HG03135 (cell line): ENCODE measurements around the gene ITPRIP.

Experiments
- ATAC-seq: cut with Tn5 transposase; IDR thresholded peaks from one replicate; pipeline ENCODE4 v1.9.1; 2021; ENCODE audit warnings: mild to moderate bottlenecking, moderate library complexity; ENCODE audit not compliant: unreplicated experiment

ITPRIP gene

DNA sequence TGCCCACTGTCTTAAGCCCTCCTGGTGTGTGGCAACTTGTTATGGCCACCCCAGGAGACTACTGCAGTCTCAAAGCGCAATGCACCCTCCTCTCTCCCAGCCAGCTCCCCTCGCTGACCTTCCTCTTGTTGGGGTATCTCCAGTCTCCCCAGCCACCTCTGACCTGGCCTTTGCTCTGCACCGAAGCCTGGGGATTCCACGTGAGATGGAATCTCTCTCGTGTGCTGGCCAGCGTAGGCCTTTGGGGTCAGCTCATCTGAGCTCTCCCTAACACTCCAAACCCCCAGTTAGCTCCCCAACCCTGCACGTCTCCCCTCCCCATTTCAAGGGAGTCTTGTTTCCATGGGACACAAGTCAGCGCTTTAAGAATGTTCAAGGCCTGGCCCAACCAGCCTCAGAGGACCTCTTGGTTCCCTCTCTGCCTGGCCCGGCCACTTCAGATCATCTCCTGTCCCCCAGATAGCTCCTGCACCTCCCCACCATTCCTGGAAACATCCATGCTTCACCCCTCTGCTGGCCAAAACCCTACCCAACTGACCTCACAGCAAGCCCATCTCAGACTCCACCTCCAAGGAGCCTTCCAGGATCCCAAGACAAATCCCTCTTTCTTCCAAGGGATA, 11.2 kb downstream of the ITPRIP start:
- no peak for ATAC-seq

DNA sequence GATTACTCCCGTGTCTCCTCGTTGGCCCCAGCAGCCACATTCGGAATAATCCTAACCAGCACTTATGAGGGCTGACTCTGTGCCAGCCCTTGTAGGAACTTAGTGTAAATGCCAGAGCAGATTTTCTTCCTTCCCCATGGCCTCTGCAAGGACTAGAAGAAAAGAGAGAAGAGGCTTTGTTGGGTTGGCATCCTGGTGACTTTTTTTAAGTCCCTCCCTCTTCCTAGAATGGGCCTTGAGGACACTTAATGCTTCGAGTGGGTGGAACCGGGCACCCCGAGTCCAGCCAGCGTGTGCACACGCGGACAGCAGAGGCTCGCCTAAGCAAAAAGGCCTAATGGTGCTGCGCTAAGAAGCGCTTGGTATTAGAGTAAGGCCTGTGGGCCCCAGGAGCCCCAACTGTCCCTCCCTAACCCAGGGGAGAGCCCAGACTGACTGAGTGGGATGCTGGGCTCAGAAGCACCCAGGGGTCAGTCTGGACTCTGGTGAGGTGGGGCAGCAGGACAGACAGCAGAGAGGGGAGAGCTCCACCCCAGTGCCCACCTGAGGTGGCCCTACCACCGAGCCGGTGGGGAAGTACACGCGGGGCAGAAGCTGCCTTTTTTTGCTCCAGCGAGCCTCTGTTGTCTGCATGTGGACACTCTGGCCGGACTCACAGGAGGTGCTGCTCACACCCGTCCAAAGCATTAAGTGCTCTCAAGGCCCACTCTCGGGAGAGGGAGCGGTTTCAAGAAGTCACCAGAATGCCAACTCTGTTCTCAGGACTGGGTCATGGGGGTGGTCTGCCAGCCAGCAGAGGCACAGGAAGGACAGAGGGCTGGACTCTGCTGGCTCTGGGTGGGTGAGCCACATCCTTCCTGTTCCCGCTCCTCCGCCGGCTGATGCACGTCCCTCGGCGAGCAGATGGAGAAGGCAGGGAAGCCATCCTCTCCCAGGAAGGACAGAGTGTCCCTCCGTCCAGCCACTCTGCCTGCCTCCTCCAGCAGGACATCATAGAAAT, 12.5 kb downstream of the ITPRIP start:
- no peak for ATAC-seq

DNA sequence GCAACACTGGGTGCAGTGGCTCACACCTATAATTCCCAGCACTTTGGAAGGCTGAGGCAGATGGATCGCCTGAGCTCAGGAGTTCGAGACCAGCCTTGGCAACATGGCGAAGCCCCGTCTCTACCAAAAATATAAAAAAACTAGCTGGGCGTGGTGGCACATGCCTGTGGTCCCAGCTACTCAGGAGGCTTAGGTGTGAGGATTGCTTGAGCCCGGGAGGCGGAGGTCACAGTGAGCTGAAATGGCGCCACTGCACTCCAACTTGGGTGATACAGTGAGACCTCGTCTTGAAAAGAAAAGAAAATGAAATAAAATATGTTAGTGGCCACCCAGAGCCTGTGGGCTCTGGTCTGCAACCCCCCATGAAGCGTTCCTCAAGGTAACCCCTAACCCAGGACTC, 13.3 kb downstream of the ITPRIP start:
- no peak for ATAC-seq

DNA sequence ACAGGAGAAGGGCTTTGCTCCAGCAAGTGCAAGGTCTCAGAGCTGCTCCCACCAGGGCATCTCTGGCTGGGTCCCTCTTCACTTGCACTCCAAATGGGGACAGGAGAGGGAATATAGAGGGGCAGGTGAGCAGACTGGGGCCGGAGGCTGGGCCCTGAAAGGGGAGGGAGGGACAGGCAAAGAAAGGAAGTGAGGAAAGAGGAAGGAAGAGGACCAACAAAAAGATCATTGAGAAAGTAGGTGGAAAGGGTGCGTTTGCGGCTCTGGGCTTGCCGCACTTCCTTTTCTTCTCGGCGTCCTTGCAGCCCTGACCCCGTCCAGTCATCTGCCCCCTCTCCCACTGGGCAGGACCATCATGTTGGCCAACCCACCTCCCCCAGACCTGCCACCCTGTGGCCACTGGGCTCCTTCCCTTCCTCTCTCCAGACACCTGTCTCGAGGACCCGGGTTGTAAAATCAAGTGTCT, 14.0 kb downstream of the ITPRIP start:
- ATAC-seq: no peak

DNA sequence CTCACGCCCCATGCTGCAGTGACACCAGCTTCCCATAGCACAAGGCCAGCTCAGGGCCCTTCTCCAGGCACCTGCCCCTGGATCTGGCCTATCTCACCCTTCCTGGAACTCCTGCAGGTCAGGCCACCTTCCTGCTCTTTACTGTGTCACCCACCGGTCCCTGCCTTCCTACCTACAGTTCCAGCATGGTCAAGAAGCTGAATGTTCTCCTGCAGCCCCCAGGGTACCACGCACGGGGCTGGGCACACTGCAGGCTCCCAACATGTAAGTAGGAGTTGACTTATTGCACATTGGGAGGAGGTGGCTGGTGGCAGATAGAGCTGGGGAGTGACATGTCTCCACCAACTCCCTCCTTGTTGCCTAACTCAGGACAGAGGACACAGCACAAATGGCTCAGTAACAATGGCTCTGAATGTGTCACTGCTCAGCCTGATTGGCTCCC, 14.5 kb downstream of the ITPRIP start:
- ATAC-seq: no peak

DNA sequence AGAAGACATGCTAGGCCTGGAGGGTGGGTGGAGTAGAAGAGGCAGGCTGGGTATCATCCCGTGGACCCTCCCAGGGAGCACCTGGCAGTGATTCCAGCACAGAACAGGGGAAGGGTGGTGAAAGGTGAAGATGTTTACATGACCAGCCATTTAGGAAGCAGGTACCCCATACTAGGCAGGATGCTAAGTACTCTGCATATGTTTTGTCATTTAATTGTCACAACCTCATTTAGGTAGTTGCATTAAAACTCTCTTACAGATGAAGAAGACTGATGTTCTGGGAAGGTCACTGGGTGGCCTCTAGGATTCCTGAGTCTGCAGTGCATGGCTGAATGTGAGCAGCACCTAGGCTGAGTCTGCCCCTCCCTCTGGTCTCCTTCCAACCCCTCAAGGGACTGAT, 15.2 kb downstream of the ITPRIP start:
- no peak for ATAC-seq

DNA sequence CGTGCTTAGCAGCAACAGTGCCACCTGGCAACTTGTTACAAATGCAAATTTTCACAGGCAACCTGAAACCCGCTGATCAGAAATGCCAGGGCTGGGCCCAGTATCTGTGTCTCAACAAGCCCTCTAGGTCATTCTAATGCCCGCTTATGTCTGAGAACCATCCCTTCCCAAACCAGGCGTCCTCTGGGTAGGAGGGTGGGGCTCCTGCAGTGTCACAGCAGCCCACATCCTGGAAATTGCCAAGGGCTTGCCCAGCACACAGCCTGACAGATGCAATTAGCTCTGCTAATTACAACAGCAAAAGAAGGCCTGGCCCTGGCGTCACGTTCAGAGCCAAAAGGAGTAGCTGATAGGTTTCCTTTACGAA, 15.9 kb downstream of the ITPRIP start:
- ATAC-seq: no peak

DNA sequence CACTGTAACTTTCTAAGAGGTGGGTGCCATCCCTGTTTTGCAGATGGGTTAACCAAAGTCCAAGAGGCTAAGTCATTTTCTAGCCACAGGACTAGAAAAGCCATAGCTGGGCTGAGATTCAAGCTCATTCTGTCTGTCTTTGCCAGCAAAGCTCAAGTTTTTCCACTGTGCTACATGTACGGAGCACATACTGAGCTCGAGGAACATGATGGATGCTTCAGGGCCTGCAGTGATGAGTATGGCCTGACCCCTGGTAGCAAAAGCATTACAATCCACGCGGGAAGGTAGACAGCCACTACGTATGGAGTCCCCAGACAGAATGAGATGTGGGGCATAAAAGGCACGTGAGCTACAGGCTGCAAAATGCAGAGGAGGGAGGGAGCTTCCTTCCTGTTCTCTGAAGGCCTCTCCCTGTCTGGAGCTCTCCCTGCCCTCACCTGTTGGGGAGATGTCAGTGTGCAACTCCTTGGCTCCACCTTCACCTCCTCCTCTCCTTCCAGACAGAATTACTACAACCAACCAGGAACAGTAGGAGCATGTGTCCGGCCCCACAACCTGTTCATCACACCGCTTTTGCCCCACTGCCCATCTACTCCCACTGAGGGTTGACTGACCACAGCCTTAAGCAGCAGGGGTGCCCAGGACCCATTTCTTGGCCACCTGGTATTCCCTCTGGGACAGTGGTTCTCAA, 16.4 kb downstream of the ITPRIP start:
- no peak for ATAC-seq

DNA sequence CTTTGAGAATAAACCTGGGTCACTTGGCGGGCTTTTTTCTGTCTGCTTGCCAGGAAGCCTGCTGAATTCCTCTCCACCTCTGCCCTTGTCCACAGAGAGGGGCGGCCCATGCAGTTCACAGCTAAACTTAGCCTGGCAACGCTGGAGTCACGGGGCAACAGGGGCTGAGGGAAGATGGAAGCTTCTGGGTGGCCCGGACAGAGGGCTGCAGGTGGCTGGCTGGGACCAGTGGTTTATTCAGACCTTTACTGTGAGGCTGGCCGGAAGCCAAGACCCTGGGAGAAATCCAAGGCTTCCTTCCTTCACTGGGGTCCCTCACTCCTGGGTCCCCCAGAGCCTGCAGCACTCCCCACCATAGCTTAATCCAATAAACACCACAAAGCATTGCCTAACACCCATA, 17.0 kb downstream of the ITPRIP start:
- no peak for ATAC-seq

DNA sequence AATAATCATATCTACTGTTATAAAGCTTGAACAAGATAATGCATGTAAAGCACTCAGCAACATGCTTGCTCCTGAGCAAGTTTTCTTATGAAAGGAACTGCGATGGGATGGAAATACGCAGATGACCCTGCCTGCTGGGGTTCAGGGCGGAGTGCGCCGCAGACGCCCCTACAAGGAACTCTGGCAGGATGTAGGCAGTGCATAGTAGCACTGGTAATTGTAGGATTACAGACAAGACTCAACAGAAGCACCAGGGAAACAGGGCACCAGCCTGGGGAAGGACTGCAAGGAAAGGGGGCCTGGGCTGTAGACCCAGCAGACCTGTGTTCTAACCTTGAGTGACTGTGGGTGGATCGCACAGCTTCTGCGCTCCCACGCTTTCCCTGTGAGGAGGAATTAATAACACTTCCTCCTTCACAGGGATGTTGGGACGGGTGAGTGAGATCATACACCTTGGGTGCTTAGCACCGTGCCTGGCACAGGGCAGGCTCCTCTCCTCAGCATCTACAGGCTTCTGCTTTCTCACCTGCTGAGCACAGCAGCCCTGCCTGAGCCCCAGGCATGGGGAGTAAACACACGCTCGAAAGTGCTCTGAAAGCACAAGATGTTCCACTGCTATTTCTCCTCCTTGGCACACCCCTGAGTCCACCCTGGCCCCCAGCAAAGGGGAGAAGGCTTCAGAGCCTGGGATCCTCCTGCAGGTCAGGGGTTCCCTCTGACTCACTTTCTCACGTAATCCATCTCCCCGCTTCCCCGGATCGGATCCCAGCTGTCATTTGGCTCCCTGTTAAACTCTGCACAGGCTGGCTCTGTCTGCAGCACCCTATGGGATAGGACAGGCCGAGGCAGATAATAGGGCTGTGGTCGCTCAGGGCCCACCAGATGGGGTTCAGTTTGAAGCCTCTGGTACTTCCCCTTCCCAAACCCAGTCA, 19.2 kb downstream of the ITPRIP start:
- no peak for ATAC-seq

DNA sequence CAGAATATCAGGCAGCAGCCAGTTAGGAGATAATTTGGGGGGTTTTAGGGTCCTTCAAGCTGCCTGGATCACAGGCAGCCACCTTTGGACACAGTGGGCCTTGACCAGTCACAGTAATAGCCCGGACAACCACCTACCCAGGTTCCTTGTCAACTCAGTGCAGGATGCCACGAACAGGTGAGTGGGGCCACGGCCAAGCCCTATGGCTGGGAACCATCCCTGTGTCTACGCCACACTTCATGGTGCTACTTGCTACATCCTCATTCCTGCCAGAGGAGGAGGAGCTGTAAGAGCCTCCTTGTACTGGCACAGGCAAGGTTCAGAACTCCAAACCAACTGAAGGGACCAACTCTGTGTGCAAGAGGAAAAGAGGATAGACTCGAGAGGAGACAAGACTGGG, 19.9 kb downstream of the ITPRIP start:
- no peak for ATAC-seq

DNA sequence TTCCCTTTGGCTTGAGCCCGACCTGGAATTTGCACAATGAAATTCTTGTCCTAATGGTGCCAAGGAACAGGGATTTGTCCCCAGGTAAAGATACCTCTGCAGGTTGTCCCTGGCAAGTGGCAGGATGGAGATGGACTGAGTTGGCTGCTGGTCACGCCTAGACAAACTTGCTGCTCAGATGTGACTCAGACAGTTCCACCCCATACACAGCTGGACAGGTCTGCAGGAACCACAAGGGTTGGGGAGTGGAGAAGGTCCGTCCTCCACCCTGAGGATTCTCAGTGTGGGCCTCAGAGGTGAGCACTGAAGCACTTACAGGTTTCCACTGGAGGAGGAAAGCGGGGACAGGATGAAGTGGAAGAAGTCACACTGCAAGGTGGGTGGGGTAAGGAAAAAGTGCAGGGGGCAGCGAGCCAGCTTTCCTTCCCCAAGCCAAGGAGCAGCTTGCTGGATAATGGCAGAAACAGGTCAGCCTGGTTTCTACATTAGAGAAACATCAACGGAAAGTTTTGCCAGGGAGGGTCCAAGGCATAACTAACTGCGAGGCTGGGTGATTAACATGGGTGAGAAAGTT, 20.5 kb downstream of the ITPRIP start:
- ATAC-seq: no peak

DNA sequence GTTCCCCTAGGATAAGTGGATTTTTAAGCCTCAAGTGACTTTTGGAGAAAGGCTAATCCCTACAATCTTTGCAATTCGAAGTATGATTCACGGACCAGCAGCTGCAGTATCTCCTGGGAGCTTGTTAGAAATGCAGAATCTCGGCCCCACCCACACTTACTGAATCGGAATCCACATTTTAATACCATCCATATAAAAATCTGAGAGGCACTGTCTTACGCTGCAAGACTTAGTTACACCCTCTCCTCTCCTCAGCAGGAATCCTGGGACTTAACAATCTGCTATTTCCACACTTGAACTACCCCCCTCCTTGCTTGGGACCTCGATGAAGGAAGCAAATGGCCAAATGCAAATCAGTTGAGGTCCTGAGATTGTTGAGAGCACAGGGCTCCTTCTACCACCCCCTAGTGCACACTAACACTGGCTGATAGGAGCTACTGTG, 21.0 kb downstream of the ITPRIP start:
- ATAC-seq: no peak

DNA sequence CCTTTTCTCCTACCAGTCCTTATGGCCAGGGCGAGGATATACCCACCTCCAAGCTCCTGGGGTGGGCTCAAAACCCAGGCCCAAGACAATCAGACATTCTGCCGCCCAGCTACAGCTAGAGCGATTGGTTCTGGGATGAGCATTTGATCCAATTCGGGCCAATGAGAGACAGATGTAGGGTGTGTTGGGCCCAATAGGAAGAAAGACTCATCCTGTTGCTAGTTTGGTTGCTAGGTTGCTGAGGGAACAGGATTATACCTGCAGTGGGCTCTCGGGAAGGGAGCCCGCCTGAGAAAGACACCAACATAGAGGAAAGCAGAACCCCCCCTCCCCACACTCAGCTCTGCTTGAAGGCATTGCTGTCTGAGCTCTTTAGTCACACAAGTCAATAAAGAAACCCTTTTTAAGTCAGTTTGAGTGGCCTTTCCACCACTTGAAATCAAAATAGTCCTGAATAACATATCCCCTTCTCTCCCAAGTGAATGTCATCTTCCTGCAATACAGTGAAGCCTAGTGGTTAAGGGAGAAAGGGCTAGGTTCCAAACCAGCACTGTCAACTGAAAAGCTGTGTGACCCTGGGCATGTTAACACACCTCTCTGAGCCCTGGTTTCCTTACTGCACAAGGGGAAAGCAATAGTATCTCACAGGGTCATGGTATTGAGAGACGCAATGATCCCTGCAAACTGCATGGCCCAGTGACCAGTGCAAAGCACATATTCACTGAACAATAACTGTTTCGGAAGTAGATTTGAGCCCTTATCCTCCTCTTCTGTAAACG, 21.8 kb downstream of the ITPRIP start:
- no peak for ATAC-seq

DNA sequence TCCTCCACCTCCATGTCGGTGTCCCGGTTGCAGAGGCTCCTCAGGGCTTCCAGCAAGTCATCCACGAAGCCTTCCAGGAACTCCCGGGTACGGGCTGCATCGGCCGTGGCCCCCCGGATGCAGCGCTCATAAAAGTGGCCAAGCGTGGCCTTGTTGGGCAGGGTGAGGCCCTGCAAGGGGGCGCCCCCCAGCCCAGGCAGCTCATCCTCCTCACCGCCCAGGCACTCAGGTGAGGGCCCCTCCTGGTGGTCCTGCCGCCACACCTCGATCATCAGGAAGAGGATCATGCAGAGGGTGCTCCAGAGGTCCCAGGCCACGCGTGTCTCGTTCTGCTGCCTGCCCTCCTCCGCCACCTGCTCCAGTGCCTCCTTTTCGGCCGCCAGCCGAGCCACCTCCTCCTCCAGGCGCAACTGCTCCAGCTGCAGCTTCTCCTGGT, 22.8 kb downstream of the ITPRIP start:
- no peak for ATAC-seq

DNA sequence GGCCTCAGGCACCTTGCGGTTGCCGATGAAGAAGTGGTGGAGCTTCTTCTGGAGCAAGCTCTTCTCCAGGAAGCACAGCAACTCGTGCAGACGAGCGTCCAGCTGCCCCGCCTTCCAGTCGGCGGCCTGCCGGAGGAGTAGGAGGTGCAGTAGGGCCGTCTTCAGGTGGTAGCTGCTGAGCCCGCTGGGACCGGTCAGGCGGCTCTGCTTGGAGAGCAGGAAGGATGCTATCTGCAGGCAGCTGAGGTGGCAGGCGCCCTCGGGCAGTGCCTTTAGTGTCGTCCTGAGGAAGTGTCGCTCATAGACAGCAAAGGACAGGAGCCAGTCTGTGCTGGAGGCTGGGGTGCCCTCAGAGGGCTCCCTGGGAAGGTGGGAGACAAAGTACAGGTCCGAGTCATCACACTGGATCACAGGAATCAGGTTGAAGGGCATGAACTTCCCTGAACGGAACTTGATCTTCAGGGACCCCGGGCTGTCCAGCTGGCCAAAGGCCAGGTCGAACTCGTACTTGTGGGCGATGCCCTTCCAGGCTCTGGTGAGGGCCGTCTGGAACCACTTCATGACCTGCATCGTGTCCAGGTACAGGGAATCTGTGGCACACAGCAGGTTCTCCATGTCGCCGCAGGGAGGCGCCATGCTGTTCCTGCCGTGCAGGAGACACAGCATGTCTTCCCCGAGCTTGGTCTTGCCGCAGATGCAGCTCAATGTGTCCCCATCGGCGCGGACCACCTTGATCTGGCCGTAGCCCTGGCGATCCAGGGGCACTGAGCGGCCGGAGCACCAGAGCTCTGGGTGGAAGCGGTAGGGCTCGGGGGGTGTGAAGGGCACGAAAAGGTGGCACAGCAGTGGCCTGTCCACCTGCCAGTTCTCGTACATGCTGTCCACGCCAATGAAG, 23.4 kb downstream of the ITPRIP start:
- ATAC-seq: no peak

DNA sequence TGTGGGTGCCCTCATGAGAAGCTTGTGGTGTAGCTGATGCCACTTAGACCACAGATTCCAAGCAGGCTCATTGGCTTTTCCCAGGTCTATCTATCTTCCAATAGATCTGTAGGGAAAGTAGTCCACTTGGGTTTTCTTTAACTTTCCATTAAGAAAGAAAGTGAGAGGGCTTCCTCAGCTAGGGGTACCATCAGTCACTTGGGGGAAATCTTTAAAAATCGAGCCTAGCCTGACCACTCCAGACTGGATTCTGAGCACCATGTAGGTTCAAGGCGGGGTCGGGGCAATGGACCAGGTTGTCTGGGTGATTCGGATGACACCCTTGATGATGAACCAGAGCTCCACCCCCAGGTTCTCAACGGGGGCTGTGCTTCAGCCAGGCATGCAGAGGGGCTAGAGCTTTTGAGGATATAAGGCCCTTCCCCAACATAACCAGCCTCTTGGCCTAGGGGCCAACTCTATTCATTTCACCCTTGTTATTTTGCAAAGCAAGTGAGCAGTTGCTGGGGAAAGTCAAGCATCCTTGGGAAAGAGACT, 27.0 kb downstream of the ITPRIP start:
- no peak for ATAC-seq
